Superior temporal gyrus (tissue), 1 donor: Measurements from ENCODE around the gene AXIN1.
"Not testable (repeated sequence)": the region's sequence is repeated elsewhere in the genome, so short reads cannot be mapped to it uniquely, and the experiment has no call there.

Experiments used
- DNase-seq: peaks from one replicate; pipeline ENCODE4 v3.0.0-alpha.2; 2016; ENCODE audit errors: extremely low spot score

The AXIN1 gene

DNA sequence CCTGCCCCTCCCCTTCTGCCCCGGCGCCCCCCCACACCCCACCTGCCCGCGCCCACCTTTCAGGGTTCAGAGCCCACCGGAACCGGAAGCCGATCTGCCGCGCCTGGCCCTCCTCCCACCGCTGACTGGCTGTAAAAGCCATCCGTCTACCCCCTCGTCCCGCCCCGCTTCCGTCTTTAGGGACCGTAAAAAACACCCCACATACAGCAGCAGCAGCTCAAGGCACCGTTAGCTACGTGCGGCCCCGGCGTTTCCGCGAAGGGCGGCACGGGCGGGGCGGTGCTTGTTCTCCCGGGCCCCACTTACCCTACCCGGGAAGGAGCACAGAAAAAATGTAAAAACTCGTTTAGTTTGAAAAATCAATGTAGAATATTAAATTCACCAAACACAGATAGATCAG is 17.9 kb upstream of the AXIN1 start, which contains the start of gene MRPL28:
Gene MRPL28, minus strand, starts transcription at position 96 of the 400 bp plus-strand sequence. CDS start 320 bp downstream, outside the sequence.
- peak; percentile 96 for DNase-seq

DNA sequence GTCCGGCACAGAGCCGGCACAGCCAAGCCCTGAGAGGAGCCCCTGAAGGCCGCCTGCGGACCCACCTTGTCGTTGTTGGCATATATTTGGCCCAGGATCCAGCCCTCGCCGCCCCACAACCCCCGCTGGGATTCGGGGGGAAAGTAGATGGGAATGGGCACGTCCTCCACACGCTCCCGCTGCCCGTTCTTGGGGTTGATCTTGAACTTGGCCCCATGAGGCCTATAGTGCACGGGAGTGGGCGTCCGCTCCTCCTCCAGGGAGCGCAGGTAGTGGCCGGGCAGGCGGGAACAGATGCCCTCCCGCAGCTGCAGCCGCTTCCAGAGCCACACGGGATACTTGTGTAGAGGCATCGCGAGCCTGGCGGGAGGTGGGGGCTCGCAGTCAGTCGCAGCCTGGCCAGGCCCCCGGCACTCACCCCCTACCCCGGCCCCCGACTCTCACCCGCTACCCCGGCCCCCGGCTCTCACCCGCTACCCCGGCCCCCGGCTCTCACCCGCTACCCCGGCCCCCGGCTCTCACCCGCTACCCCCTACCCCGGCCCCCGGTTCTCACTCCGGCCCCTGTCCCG is 17.4 kb upstream of the AXIN1 start:
- no peak for DNase-seq

- DNase-seq, result no peak
Observed at GRCh38 chr16:369275-369865, 16.8 kb upstream of the AXIN1 start.

DNA sequence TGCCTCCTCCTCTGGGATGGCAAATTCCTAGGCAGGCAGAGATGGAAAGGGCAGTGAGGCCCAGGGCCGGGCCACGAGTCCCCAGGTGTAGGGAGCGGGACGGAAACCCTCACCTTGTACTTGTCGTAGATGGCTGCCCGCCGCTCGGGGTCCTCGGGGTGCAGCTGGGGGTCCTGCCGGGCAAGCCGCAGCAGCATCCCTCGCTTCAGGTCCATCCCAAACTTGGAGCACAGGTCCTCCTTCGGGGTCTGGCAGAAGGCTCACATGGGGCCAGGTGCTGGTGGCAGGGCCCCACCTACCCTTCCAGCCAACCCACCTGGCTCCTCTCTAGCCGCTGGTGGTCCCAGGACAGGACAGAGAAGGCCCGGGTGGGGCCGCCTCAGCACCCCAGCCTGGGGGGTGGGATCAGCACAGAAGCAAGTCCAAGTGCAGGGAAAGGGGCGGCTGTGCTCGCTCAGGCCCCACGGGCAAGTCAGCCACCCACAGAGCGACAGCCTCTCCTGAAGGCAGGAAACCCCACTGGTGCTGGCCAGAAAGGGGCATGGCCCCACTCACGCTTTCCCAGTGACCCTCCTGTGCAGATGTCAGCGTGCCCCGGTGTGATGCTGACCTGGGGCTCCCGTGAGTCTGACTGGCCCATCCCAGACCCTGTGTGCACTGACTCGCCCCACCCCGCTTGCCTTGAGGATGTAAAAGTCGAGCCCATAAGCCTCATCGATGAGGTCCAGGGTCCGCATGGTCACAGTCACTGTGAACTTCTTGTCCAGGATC is 16.1 kb upstream of the AXIN1 start:
- no peak for DNase-seq

- DNase-seq, result no peak
Observed at GRCh38 chr16:367333-367903, 14.9 kb upstream of the AXIN1 start.

DNA sequence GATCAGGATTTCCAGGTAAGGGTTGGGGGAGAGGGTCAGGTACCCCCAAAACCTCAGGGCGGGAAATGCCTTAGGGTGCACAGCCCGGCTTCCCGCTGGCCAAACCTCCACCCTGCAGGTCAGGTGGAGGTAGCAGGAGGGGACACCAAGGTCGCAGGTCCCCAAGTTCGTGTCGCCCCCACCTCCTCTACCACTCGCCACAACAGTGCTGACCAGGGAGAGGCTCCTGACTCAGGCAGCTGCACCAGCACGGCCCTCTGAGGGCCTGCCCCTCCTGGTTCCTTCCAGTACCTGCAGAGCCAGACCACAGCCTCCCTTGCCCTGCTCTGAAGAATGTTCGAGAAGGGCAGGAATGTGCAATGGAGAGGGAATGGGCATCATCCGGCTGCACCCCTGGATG is 14.0 kb upstream of the AXIN1 start:
- no peak for DNase-seq

- no peak for DNase-seq
Observed at GRCh38 chr16:364595-365491, 12.3 kb upstream of the AXIN1 start.

- DNase-seq, result no peak
Observed at GRCh38 chr16:363766-364490, 11.4 kb upstream of the AXIN1 start.

- DNase-seq, result no peak
Observed at GRCh38 chr16:363110-363765, 10.7 kb upstream of the AXIN1 start.

- DNase-seq, result not testable (repeated sequence)
Observed at GRCh38 chr16:362702-362999, 10.1 kb upstream of the AXIN1 start.

DNA sequence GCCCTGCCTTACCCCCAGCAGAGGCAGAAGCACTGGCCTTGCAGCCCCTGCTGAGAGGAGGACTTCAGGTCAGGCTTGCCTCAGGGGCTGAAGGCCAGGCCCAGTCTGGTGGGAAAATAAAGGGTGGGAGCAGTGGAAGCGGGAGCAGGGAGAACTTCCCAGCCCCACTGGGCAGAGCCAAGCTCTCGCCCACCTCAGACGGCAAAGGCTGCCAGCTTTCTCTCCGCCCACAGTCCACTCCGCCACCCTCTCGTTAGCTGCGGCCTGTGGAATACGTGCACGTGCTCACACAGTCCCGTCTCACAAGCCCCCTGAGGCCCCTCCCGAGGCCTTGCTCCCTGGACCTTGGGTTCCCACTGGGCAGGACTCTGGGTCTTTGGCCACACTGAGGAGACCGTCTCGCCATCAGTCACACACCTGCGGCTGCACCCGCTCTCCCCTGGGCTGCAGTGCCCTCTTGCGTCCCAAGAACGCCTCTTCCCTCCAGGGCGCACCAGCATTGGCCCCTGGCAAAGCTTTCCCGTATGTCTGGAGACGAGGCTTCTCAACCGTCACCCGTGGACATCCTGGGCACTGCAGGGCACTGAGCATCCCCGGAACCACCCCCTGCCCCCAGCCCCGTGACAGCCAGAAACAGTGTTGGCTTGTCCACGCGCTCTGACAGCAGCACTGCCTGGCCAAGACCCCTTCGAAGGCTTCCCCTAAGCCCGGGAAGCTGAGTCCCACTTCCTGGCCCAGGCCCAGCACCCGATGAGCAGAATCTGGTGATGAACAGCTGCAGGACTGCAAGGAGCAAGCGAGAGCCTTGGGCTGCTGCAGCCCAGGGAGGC is 9.6 kb upstream of the AXIN1 start:
- DNase-seq, result peak; percentile 78

DNA sequence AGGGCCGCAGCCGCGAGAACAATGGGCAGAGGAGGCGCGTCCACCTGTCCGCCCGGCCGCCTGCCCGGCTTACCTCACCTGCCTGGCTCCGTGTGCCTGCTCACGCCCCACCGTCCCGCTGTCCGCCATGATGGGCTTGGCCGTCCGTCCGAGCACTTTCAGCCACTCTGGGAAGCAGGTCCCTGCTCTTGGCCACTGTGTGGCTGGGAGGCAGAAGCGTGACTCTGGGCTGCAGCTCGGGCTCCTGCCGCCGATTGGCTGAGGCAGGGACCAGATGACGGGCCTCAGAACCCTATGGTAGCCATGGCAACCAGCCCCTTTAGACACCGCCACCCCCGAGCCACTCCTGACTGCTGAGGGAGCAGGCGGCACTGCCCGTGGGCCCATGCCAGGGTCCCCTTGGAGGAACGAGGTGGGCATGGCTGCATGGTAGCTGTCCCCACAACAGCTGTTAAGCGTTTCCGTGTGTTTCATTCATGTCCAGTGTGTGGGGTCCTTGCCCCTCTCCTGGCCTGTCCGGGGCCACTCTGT is 8.9 kb upstream of the AXIN1 start:
- no peak for DNase-seq

DNA sequence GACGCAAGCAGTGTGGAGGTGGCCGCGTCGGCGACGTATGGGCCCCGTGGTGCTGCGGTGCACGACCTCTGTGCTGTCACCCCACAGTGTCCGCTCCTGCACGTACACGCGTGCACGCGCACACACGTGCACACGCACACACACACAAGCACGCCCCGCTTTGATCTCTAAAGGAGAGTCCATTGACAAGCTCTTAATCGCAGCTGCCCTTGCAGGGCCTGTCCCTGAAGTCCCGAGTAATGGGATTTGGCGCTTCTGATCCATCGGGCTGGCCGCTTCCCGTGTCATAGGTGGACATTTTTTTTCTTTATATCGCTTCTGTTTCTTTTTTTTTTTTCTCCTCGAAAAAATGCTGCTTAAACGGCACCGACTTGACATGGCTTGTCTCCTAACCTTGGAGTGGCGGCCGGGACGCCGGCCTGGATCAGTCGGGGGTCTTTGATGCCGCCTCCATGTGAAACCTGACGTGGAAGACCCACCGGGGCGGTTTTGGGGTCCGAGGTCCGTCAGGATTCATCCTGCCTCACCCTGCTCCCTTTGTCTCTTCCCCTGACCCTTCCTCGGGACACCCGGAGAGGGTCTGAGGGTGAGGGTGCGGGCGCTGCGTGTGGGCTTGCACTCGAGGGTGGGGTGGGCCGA is 8.3 kb upstream of the AXIN1 start:
- DNase-seq, result no peak

GRCh38 chr16:359871-360697 is 7.6 kb upstream of the AXIN1 start:
- DNase-seq, result no peak

GRCh38 chr16:359067-359763 is 6.7 kb upstream of the AXIN1 start:
- no peak for DNase-seq

- DNase-seq, result no peak
Observed at GRCh38 chr16:356741-357140, 4.2 kb upstream of the AXIN1 start.

DNA sequence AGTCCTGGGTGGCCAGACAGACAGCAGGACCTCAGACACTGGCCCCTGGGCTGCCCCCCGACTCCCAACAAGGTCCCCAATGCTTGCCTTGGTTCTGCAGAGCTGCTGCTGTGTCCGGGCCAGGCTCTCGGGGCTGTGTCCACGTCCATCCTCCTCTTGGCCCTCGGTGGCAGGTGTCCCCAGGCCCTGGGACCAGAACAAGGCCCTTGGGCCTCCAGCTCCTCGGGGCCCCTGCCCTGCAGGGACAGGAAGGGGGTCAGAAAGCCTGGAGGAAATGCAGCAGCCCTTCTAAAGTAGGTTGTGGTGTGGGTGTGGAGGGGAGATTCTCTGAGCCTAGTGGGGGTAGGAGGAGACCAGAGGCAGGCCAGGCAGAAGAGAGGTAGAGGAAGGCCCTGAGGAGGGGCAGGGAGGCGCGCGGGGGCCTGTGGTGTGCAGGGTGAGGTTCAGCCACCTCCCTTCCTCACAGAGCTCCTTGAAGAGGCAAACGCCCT is 2.5 kb upstream of the AXIN1 start:
- no peak for DNase-seq
